ENCODE data around the gene ITIH5.

ITIH5 gene

GRCh38 chr10:7635408-7636125 is 31.2 kb downstream of the ITIH5 start:
- in situ Hi-C loops (cut with HindIII; ENCODE audit: low sequenced_read_pairs), result no loop called here

GRCh38 chr10:7634142-7634894 is 32.4 kb downstream of the ITIH5 start:
- in situ Hi-C loops (cut with HindIII; ENCODE audit: low sequenced_read_pairs), result no loop called here

GRCh38 chr10:7626283-7626682 is 40.5 kb downstream of the ITIH5 start:
- in situ Hi-C loops (cut with HindIII; ENCODE audit: low sequenced_read_pairs), result no loop called here

GRCh38 chr10:7625836-7626235 is 40.9 kb downstream of the ITIH5 start:
- in situ Hi-C loops (cut with HindIII; ENCODE audit: low sequenced_read_pairs), result no loop called here

GRCh38 chr10:7625009-7625408 is 41.8 kb downstream of the ITIH5 start:
- in situ Hi-C loops (cut with HindIII; ENCODE audit: low sequenced_read_pairs), result no loop called here

GRCh38 chr10:7622969-7623368 is 43.8 kb downstream of the ITIH5 start:
- in situ Hi-C loops (cut with HindIII; ENCODE audit: low sequenced_read_pairs), result no loop called here

GRCh38 chr10:7618461-7618860 is 48.3 kb downstream of the ITIH5 start:
- in situ Hi-C loops (cut with HindIII; ENCODE audit: low sequenced_read_pairs), result no loop called here

- in situ Hi-C loops (cut with HindIII; ENCODE audit: low sequenced_read_pairs), result loop anchor here (5.0 kb wide), 1 partner anchor 80 kb away; no protein-coding TSS in a partner anchor
Measured at GRCh38 chr10:7611909-7612308, 54.9 kb downstream of the ITIH5 start.

- in situ Hi-C loops (cut with HindIII; ENCODE audit: low sequenced_read_pairs), result loop anchor here (5.0 kb wide), 1 partner anchor 79 kb away; no protein-coding TSS in a partner anchor
Measured at GRCh38 chr10:7610651-7611389, 55.9 kb downstream of the ITIH5 start.

GRCh38 chr10:7610026-7610425 is 56.7 kb downstream of the ITIH5 start:
- in situ Hi-C loops (cut with HindIII; ENCODE audit: low sequenced_read_pairs), result loop anchor here (5.0 kb wide), 1 partner anchor 78 kb away; no protein-coding TSS in a partner anchor

GRCh38 chr10:7609556-7609955 is 57.2 kb downstream of the ITIH5 start:
- in situ Hi-C loops (cut with HindIII; ENCODE audit: low sequenced_read_pairs), result no loop called here

- in situ Hi-C loops (cut with HindIII; ENCODE audit: low sequenced_read_pairs), result no loop called here
Measured at GRCh38 chr10:7608001-7608400, 58.8 kb downstream of the ITIH5 start.

GRCh38 chr10:7606951-7607404 is 59.8 kb downstream of the ITIH5 start:
- in situ Hi-C loops (cut with HindIII; ENCODE audit: low sequenced_read_pairs), result no loop called here

GRCh38 chr10:7605565-7606295 is 61.0 kb downstream of the ITIH5 start:
- in situ Hi-C loops (cut with HindIII; ENCODE audit: low sequenced_read_pairs), result no loop called here

GRCh38 chr10:7601023-7601656 is 65.6 kb downstream of the ITIH5 start:
- in situ Hi-C loops (cut with HindIII; ENCODE audit: low sequenced_read_pairs), result no loop called here

GRCh38 chr10:7598771-7599170 is 68.0 kb downstream of the ITIH5 start:
- in situ Hi-C loops (cut with HindIII; ENCODE audit: low sequenced_read_pairs), result no loop called here

GRCh38 chr10:7596356-7596755 is 70.4 kb downstream of the ITIH5 start:
- in situ Hi-C loops (cut with HindIII; ENCODE audit: low sequenced_read_pairs), result no loop called here

- in situ Hi-C loops (cut with HindIII; ENCODE audit: low sequenced_read_pairs), result no loop called here
Measured at GRCh38 chr10:7593905-7594304, 72.9 kb downstream of the ITIH5 start.

GRCh38 chr10:7593063-7593462 is 73.7 kb downstream of the ITIH5 start:
- in situ Hi-C loops (cut with HindIII; ENCODE audit: low sequenced_read_pairs), result no loop called here

GRCh38 chr10:7592627-7593026 is 74.1 kb downstream of the ITIH5 start:
- in situ Hi-C loops (cut with HindIII; ENCODE audit: low sequenced_read_pairs), result no loop called here

Measured in endothelial cell of hepatic sinusoid (primary cell).